ENCODE data around the gene NFX1.

- TF ChIP-seq, protein P1, sequence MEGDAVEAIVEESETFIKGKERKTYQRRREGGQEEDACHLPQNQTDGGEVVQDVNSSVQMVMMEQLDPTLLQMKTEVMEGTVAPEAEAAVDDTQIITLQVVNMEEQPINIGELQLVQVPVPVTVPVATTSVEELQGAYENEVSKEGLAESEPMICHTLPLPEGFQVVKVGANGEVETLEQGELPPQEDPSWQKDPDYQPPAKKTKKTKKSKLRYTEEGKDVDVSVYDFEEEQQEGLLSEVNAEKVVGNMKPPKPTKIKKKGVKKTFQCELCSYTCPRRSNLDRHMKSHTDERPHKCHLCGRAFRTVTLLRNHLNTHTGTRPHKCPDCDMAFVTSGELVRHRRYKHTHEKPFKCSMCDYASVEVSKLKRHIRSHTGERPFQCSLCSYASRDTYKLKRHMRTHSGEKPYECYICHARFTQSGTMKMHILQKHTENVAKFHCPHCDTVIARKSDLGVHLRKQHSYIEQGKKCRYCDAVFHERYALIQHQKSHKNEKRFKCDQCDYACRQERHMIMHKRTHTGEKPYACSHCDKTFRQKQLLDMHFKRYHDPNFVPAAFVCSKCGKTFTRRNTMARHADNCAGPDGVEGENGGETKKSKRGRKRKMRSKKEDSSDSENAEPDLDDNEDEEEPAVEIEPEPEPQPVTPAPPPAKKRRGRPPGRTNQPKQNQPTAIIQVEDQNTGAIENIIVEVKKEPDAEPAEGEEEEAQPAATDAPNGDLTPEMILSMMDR (IDR thresholded peaks at IDR 0.05; ENCODE audit: poor library complexity), result no peak
- TF ChIP-seq EZH2phosphoT487 (IDR thresholded peaks at IDR 0.05; ENCODE audit: low read depth, severe bottlenecking, unreplicated experiment), result no peak
Observed at GRCh38 chr9:33267151-33267767, 23.1 kb upstream of the NFX1 start.

All from hepatocyte (in vitro differentiated cells).